Hematopoietic multipotent progenitor cell (in vitro differentiated cells): ENCODE measurements around the gene WDR74. TPM values are rescaled to one million over a fixed set of nuclear protein-coding genes. Genes with fewer than 3 reads are reported as not detected.
"Not testable (repeated sequence)": the region's sequence is repeated elsewhere in the genome, so short reads cannot be mapped to it uniquely, and the experiment has no call there.

Source experiments
- DNase-seq, 3 donors: peaks; one replicate each; pipeline ENCODE4 v3.0.0-alpha.2; 2011 to 2015; ENCODE audit warnings: low read depth in 2 of 3, low spot score in 2 of 3
- total RNA-seq: library from RNA; depleted of rRNA; stranded (reverse); fragments of >200 nt; gene quantifications from one replicate; pipeline ENCODE4 v1.2.3, GENCODE V29; 2012

Gene WDR74
- total RNA-seq, 1 donor = 74.3 TPM

- no peak for DNase-seq
Measured at GRCh38 chr11:62860835-62861563, 21.6 kb upstream of the WDR74 start.

GRCh38 chr11:62859281-62859703 lies 19.9 kb upstream of the WDR74 start:
- not testable (repeated sequence) for DNase-seq

GRCh38 chr11:62858201-62858600 lies 18.8 kb upstream of the WDR74 start:
- no peak for DNase-seq

GRCh38 chr11:62857541-62857982 lies 18.2 kb upstream of the WDR74 start:
- DNase-seq = no peak

GRCh38 chr11:62856333-62856895 lies 17.0 kb upstream of the WDR74 start:
- no peak for DNase-seq

GRCh38 chr11:62855571-62856332 lies 16.4 kb upstream of the WDR74 start:
- peak; percentile 98 to 99 (median 99) for DNase-seq

GRCh38 chr11:62854825-62855570 lies 15.6 kb upstream of the WDR74 start:
- no peak for DNase-seq

GRCh38 chr11:62854013-62854824 lies 14.8 kb upstream of the WDR74 start:
- DNase-seq = no peak

- no peak for DNase-seq
Measured at GRCh38 chr11:62853279-62853965, 14.0 kb upstream of the WDR74 start.

GRCh38 chr11:62852523-62853188 lies 13.3 kb upstream of the WDR74 start:
- no peak for DNase-seq

GRCh38 chr11:62851807-62852522 lies 12.6 kb upstream of the WDR74 start:
- DNase-seq = no peak

- no peak for DNase-seq
Measured at GRCh38 chr11:62850911-62851806, 11.8 kb upstream of the WDR74 start.

- DNase-seq = no peak
Measured at GRCh38 chr11:62847767-62848314, 8.5 kb upstream of the WDR74 start.

- no peak for DNase-seq
Measured at GRCh38 chr11:62846177-62846576, 6.8 kb upstream of the WDR74 start.

GRCh38 chr11:62844154-62844553 lies 4.8 kb upstream of the WDR74 start:
- DNase-seq = no peak

GRCh38 chr11:62843466-62843865 lies 4.1 kb upstream of the WDR74 start:
- DNase-seq = no peak

GRCh38 chr11:62842891-62843290 lies 3.5 kb upstream of the WDR74 start:
- not testable (repeated sequence) for DNase-seq
